H4 (cell line): Measurements from ENCODE around the gene ADAP1. TPM values are rescaled to one million over a fixed set of nuclear protein-coding genes. Genes with fewer than 3 reads are reported as not detected.

Source experiments
- DNase-seq: peaks from one replicate; pipeline ENCODE4 v3.0.0-alpha.2; 2015; ENCODE audit warnings: low spot score
- total RNA-seq: library from RNA; depleted of rRNA; stranded (reverse); fragments of >200 nt; shearing (Covaris generic); gene quantifications from 2 replicates; pipeline ENCODE4 v1.2.3, GENCODE V29; 2014; rRNA removed

The ADAP1 gene
- total RNA-seq, 1 experiment from 2014 or later, result 1.4 TPM

DNA sequence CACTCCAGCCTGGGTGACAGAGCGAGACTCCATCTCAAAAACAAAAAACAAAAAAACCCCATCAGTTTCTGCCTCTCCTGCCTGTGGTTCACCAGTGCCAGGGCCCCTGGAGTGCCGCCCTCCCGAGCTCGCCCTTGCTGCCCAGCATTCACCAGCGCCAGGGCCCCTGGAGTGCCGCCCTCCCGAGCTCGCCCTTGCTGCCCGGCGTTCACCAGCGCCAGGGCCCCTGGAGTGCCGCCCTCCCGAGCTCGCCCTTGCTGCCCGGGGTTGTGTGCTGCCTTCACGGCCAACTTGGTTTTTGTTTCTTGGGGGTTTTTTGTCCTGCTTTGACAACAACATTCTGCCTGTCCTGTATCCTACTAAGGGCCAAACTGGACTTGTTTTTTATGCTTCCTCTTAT lies 91.4 kb downstream of the ADAP1 start:
- DNase-seq, result no peak

DNA sequence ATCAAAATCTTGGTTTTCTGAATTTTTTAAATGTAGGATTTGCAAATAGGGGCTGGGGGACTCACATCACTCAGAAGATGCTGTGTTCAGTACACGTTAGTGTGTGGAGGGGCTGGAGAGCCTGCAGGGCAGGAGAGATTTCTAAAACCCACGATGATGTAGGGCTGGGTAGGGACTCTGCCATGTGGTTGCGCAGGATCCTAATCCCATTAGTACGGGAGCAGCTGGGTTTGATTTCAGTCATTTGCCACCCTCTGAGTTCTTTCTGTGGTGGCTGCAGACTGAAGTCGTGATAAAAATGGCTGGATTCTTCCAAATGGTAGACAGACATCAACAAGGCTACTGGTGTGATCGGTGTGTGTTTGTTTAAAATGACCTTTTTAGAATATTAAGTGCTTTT lies 92.3 kb downstream of the ADAP1 start:
- DNase-seq, result no peak

DNA sequence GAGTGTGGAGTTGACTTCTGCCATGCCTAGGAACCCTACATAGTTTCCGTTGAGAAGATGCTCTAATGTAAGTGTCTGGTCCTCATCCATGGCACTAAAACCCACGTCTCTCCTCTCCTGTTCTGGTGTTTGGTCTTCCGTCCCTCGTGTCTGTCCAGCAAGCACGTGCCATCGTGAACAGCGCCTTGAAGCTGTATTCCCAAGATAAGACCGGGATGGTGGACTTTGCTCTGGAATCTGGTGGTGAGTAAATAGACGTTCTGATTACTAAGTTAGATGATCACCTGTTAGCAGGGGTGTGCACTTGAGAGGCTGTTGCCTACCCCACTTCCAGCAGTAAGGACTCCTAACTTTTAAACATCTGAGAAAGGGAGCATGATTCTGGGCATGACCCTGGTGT lies 93.3 kb downstream of the ADAP1 start:
- DNase-seq, result no peak

DNA sequence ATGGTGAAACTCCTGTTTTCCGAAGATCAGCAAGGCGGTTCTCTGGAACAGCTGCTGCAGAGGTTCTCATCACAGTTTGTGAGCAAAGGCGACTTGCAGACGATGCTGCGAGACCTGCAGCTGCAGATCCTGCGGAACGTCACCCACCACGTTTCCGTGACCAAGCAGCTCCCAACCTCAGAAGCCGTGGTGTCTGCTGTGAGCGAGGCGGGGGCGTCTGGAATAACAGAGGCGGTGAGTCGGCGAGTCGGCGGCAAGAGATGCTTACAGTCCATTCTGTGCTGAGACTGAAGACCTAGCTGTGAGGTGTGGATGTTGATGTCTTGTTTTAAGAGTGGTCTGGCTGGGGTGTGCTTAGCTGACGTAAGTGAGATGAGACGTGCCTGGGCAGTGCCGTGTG lies 94.3 kb downstream of the ADAP1 start:
- DNase-seq, result no peak

DNA sequence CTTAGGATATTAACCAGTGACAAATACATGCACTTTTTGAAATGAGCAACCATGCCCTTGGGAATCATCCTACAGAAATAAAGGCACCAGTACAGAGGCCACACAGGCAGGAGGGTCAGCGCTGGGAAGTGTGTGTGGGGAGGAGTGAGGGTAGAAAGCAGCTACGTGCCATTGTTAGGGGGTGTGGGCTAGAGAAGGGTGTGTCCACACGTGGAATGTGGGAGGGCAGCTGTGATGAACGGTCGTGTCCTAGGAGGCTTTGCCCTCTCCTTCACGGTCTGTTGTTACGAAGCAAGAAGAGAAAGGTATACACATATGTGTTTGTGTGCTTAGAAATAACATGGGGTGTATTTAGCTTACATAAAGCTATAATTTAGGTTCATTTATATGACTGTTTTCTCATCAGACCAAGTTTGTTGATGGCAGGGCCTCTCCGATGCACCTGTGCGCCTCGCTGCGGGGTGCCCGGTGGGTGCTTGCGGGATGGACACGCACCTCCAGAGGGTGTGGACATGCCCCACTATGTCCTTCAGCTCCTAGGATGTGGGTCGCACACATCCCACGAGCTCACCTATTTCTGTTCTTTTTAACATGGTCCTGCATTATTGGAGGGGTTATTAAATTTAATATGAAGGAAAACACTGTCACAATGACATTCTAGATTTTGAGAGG lies 95.0 kb downstream of the ADAP1 start:
- DNase-seq, result no peak

DNA sequence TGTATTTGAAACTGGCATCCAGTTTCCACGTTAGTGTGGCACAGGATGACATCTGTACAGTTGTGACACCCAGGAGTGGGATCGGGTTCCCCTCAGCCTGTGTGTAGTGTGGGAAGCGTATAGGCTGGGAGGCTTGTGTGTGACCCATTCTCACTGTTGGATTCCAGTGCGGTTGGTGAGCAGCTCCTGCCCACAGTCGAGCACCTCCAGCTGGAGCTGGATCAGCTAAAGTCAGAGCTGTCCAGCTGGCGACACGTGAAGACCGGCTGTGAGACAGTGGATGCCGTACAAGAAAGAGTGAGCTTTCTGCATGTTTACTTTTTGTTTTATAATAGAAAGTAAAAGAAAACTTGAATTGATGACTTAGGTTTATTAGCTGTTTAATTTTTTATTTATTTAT lies 96.8 kb downstream of the ADAP1 start:
- DNase-seq, result no peak

DNA sequence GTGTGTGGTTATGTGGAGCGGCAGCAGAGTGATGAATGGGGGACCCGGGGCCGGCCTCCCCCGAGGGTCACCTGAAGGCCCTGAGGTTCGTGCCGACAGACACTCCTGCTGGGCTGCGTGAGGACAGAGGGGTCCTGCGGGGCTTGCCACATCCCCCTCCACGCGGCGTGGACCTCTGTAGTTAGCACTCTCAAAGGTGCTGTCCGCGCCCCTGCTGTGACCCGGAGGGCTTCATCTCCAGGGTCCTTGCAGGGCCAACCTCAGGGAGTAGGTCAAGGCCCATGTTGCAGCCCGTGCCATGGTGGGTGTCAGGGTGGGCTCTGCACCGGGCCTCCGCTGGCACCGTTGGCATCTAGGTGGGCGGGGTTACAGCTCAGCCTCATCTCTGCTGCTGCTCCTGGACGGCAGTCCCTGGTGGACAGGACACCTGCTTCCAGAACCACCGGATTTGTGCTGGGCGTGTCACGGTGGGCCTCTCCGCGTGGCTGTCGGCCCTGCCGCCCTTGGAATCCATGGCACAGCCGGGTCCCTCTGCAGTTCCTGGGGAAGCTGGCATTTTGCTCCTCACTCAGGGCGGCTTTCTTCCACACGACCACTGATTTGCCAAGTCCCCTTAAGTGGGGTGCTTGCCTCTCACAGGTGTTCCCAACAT lies 97.9 kb downstream of the ADAP1 start:
- DNase-seq, result no peak

DNA sequence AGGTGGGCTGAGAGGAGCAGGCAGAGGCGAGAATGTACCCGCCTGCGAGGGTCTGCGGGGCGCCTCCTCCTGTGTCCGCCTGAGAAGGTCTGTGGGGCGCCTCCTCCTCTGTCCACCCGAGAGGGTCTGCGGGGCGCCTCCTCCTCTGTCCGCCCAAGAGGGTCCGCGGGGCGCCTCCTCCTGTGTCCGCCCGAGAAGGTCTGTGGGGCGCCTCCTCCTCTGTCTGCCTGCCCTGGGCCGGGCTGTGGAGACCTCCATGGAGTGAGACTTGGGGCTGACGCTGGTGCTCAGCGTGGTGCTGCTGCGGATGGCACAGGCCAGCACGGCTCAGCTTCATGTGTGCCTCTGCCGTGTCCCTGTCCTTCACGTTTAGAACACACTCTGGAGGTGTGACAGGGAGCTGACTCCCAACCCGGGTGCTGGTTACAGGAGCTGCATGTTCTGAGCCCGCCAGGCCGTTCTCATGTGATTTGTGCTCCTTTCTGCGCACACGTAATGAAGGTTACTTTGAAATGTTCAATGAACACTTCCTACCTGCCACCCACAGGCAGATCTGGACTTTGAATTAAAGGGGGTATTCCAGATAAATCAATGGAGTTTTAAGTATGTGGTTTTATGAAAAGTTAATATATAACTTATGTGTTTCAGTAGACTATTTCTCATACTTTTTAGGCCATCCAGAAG lies 98.7 kb downstream of the ADAP1 start:
- DNase-seq, result no peak

DNA sequence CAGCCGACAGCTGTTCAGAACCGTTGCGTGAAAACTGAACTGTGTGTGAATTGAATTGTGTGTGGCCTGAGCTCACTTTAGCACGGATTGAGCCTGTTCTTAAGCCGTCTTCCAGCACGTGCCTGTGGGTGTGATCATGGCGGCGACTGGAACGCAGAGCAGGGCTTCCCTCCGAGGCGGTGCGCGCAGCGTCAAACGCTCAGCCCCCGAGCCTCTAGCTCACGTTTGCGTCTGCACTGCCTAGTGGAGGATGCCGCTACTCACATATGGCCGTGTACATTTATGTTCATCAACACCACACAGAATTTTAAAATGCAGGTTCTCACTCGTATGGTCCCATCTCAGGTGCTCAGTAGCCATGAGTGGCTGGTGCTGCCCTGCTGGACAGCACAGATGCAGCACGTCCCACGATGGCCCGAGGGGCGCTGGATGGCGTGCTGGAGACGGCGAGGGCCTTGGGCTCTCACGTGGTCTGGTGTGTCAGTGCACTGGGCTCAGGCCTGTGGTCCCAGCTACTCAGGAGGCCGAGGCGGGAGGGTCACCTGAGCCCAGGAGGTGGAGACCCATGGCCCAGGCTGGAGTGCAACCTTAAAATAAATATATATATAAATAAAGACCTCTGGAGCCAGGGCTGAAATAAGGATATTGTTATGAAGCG lies 100.2 kb downstream of the ADAP1 start:
- DNase-seq, result no peak

DNA sequence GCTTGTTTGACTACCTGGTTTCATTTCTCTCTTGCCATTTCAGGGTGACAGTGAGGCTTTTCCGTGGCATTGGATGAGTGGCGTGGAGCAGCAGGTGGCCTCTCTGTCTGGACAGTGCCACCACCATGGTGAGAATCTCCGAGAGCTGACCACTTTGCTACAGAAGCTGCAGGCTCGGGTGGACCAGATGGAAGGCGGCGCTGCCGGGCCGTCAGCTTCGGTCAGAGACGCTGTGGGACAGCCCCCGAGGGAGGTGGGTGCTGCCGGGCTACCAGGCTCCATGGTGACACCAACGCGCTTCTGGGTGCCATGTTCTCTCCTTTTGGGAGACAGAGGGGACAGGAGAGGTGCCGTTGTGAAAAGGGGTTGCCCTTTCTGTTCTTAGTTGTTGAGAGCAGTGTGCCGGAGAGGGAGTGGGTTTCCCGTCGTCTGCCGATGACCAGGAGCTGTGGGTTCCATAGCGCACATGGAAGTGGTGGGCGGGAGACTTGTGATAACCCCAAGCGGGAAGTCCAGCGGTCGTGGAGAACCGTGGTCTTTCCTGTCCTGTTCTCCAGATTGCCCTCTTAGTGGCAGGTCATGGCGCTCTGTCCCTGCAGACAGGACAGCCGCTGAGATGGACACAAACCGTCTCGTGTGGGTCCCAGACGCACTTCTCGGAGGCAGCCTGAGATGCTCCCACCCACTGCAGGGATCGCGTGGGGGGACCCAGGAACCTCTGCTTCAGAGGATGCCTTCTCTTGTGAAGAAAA lies 100.9 kb downstream of the ADAP1 start:
- DNase-seq, result no peak

DNA sequence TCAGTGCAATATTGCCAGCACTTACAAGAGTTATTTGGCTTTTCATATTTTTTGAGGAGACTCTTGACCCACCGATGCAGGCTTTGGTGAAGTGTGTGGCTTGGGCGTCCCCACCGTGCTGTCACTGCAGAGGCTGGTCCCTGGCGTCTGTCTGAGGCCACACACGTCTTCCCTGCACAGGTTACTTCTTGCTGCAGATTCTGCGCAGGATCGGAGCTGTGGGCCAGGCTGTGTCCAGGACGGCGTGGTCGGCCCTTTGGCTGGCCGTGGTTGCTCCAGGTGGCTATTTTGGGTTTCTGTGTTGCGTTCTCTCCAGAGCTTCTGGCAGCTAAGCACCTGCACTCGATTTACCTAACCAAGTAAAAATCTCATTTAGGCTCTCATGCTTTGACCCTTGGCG lies 103.3 kb downstream of the ADAP1 start:
- no peak for DNase-seq

DNA sequence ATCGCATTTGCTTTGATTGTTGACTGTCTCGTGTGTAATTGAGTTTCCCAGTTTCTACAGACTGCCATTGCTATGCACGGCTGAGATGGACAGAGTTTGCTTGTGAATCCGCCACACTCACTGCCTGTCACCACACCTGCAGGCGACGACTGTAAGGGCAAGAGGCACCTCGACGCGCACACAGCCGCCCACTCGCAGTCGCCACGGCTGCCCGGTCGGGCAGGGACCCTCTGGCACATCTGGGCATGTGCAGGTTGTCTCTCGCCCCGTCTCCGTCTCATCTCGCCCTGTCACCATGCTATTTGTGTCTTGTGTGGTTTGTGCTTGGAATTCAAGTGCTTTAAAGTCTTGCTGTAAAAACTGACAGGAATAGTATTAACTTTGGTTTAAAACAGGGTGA lies 104.7 kb downstream of the ADAP1 start:
- DNase-seq, result no peak

DNA sequence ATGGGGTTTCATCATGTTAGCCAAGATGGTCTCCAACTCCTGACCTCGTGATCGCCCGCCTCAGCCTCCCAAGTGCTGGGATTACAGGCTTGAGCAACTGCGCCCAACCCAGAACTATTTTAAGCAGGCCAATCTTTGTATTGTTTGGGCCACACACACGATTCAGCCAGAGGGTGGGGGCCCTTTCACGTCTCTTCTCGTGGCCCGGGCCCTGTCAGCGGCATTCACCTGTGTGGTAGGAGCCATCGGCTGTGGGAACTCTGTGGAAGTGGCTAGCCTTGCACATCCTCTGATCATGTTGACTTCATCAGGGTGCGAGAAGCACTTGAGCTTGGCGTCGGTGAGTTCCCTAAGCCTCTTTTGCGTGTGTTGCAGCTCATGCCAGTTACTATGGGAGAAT lies 105.3 kb downstream of the ADAP1 start:
- no peak for DNase-seq

Other genes with a start within 250 kb of the ADAP1 start
- gene DNAAF5, start 228.0 kb downstream of the ADAP1 start, total RNA-seq, result 51.0 and 51.2 TPM in 2 replicates
- gene PRKAR1B, start 227.4 kb downstream of the ADAP1 start, total RNA-seq, result 40.5 and 46.7 TPM in 2 replicates
- gene SUN1, start 122.2 kb downstream of the ADAP1 start, total RNA-seq, result 157 and 180 TPM in 2 replicates
- 42.0 and 50.6 TPM in 2 replicates for gene GET4, start 78.1 kb downstream of the ADAP1 start, total RNA-seq
- gene COX19, start 20.9 kb upstream of the ADAP1 start, total RNA-seq, result 8.3 and 10.2 TPM in 2 replicates
- not detected in 2 replicates for gene CYP2W1, start 28.5 kb upstream of the ADAP1 start, total RNA-seq
- gene GPR146, start 89.9 kb upstream of the ADAP1 start, total RNA-seq, result 3.4 and 5.7 TPM in 2 replicates
- gene GPER1, start 133.4 kb upstream of the ADAP1 start, total RNA-seq, result 0.97 and 1.5 TPM in 2 replicates
- 41.1 and 52.5 TPM in 2 replicates for gene ZFAND2A, start 205.5 kb upstream of the ADAP1 start, total RNA-seq